DLD1 (cell line): ENCODE measurements around the gene EPB41.

ENCODE experiments used
- in situ Hi-C: cut with HindIII; loops from 2 replicates; pipeline ENCODE4 v1.10.0; 2017; ENCODE audit warnings: low sequenced_read_pairs

Gene EPB41

GRCh38 chr1:28973596-28974421, 59.4 kb downstream of the EPB41 start:
- in situ Hi-C loops: no loop called here

DNA sequence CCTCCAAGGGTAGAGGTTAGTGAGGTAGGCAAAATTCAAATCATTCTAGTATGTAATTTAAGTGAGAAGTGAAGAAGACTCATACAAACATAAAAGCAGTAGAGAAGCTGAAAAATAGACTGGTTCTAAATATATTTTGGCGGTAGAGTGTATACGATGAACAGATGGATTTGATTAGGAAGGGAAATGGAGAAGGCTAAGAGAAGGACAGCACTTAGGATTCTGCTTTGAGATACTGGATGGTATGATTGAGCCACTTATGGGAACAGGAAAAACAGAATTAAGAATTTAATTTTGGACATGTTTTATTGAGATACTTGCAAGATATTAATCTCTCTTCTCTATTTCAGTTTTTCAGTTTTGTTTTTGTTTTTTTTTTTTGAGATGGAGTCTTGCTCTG, 60.1 kb downstream of the EPB41 start:
- in situ Hi-C loops: no loop called here

- in situ Hi-C loops: no loop called here
These were observed 61.9 kb downstream of the EPB41 start for GRCh38 chr1:28976248-28976647.

DNA sequence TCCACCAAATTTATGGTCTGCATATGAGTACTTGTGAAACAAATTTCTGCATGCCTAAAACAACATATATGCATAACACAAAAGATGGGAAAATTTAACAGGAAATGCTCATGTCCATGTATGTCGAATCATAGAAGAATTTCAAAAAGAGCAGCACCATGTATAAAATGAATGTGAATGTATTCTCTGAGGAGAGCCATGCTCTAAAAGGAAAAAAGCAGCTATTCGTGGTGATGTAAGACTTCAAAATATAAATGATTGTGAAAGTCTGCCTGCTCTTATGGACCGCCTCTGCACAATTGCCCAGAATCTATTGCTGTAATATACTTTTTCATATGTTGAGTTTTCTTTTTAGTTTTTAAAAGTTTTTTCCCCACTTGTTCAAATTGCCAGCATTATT, 66.8 kb downstream of the EPB41 start:
- in situ Hi-C loops: no loop called here

- in situ Hi-C loops: no loop called here
These were observed 67.8 kb downstream of the EPB41 start for GRCh38 chr1:28982198-28982597.

- in situ Hi-C loops: no loop called here
These were observed 68.7 kb downstream of the EPB41 start for GRCh38 chr1:28983091-28983490.

- in situ Hi-C loops: no loop called here
These were observed 69.3 kb downstream of the EPB41 start for GRCh38 chr1:28983509-28984310.

DNA sequence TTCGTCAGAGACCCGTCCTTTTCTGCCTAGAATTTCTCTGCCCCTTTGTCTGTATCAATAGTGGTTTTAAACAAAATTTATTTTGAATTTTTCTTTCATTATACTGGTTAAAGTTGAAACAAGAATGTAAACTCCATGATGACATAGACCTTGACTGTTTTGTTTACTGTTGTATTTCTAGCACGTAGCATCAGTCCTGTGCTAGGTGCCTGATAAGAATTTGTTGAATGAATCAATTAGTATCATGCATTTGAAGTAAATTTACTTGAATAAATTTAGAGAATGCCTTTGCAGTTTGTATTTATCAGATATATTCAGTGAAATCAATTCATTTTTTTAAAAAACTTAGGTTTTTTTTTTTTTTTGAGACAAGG, 69.9 kb downstream of the EPB41 start:
- in situ Hi-C loops: no loop called here

DNA sequence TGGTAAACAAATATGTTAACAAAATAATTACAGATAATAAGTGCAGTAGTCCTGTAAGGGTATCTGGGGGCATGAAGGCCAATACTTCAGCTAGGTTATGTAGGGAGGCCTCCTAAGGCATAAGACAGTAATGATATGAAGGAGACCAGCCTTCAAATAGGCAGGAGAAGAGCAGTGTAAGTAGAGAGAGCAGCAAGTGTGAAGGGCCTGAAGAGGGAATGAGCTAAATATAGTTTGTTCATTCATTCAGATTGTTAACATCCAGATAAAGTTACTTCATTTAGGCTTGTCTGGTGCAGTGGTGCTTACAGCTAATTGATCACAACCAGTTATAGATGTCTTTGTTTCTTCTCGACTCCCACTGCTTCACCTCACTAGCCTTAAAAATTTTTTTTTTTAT, 71.1 kb downstream of the EPB41 start:
- in situ Hi-C loops: no loop called here

DNA sequence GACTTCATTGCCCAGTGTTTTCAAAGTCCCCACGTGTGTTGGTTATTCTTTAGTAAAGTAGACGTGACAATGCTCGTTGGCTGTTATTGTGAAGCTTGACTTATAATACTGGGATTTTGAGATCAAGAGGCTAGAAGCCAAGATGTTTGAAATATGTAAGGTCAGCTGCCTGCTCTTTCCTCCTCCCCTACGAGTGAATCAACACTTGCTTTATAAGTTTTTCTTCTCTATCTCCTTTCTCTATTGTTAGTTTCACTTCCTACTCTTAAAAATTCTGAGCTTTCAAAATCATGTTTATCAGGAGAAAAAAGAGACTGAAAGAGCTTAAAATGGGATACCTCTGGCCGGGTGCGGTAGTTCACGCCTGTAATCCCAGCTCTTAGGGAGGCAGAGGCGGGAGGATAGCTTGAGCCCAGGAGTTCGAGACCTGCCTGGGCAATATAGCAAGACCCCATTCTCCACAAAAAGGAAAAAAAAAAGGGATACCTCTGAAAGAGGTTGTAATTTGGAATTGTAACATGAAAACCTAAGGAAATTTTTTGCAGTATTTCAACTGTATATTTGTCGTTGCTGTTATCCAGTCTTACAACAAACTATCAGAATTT, 72.0 kb downstream of the EPB41 start:
- in situ Hi-C loops: no loop called here

DNA sequence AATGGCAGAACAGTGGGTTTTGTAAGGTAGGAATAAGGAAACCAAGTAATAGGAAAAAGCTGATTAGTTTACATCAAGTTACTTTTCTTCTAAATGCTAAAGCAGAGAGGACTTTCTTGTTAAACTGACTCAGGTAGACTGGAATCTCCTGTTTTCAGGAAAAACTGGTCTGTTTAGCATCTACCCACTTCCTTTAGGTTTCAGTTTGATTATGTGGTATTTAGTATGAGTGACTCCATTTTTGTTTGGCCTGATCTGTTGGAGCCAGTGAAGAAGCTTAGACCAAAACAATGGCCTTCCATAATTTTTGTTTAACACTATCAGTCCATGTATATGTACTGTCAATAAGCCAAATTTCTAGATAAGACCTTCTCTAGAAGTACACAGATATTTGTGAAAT, 88.4 kb downstream of the EPB41 start:
- in situ Hi-C loops: no loop called here

DNA sequence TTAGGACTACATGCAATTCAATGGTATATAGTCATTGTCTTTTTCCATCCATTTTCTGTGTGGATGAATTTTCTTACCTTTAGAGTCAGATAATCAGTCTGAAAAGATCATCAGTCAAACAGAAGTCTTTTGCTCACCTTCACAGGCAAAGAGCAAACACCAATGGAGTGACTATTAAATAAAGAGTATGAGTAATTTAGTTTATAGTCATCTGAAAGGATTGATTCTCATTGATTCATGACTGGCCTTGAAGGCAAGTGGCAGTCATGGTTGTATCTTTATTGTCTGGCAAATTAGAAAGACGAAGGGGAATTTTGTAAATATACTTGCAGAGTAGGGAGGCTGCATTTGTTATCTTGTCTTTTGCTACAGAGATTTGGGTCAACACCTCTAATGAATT, 89.9 kb downstream of the EPB41 start:
- in situ Hi-C loops: no loop called here

DNA sequence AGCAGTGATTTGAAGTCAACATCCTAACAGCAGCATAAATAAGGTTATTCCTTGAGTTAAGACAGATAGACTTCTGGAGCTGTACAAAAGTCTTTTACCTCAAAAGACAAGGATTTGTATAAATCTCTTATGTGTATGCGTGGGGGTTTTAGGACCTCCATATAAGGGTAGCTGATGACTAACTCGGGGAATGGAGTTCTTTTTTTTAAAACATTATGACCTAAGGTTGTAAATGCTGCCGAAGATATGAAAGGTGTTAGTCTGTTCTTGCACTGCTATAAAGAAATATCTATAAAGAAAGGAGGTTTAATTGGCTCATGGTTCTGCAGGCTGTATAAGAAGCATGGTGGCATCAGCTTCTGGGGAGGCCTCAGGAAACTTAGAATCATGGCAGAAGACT, 90.4 kb downstream of the EPB41 start:
- in situ Hi-C loops: no loop called here

GRCh38 chr1:29011775-29012174, 97.4 kb downstream of the EPB41 start:
- in situ Hi-C loops: no loop called here

GRCh38 chr1:29017235-29017634, 102.9 kb downstream of the EPB41 start:
- in situ Hi-C loops: no loop called here

GRCh38 chr1:29017975-29018712, 103.8 kb downstream of the EPB41 start:
- in situ Hi-C loops: no loop called here

- in situ Hi-C loops: no loop called here
These were observed 108.3 kb downstream of the EPB41 start for GRCh38 chr1:29022620-29023019.

DNA sequence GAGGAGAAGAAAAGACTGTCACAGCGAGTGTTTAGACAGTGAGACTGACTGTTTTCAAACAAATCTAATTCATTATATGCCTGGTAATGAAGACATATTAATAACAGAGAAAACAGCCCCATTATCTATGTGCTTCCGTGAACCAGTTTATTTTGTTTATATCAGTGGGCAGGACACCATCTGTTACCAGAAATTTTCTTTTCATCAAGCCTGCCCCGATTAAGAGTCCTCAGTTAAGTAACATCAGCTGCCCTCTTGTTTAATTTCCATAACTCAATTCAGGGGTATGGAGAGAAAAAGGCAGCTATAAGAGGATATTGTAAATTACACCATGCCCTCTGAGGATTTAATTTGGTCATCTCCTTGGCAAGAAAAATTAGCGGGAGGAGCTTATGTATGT, 115.3 kb downstream of the EPB41 start:
- in situ Hi-C loops: no loop called here

GRCh38 chr1:29032841-29033240, 118.5 kb downstream of the EPB41 start:
- in situ Hi-C loops: no loop called here

GRCh38 chr1:29033829-29034466, 119.6 kb downstream of the EPB41 start:
- in situ Hi-C loops: no loop called here
